Measurements from ENCODE around the gene CTIF. TPM values are rescaled to one million over a fixed set of nuclear protein-coding genes. Genes with fewer than 3 reads are reported as not detected.

Gene CTIF
- total RNA-seq, 1 donor: 86.4 TPM

DNA sequence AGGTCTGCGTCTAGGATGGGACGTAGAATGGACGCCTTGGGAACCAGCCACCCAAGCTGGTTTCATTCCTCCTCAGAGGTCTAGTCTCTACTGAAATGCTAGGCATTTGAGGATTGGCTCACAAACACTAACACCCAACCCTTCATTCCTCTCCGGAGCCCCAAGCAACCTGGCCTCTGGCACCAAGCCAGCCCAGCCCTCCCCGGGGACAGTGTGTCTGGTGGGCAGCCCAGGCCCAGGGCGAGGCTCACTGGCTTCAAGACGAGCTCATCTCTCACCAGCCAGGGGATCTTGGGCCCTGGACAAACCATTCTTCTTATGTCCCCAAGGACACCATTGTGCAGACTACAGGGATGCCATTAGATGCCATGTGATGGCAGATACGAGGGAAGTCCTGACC, 182.5 kb downstream of the CTIF start:
- no peak overlapping the region for H3K4me3 ChIP-seq (ENCODE audit: low read depth, low read length)
- TF ChIP-seq, protein P1, sequence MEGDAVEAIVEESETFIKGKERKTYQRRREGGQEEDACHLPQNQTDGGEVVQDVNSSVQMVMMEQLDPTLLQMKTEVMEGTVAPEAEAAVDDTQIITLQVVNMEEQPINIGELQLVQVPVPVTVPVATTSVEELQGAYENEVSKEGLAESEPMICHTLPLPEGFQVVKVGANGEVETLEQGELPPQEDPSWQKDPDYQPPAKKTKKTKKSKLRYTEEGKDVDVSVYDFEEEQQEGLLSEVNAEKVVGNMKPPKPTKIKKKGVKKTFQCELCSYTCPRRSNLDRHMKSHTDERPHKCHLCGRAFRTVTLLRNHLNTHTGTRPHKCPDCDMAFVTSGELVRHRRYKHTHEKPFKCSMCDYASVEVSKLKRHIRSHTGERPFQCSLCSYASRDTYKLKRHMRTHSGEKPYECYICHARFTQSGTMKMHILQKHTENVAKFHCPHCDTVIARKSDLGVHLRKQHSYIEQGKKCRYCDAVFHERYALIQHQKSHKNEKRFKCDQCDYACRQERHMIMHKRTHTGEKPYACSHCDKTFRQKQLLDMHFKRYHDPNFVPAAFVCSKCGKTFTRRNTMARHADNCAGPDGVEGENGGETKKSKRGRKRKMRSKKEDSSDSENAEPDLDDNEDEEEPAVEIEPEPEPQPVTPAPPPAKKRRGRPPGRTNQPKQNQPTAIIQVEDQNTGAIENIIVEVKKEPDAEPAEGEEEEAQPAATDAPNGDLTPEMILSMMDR (IDR thresholded peaks at IDR 0.05; ENCODE audit: insufficient read depth, low read depth, low read length): no peak
- no peak for DNase-seq (ENCODE audit: low read depth)

DNA sequence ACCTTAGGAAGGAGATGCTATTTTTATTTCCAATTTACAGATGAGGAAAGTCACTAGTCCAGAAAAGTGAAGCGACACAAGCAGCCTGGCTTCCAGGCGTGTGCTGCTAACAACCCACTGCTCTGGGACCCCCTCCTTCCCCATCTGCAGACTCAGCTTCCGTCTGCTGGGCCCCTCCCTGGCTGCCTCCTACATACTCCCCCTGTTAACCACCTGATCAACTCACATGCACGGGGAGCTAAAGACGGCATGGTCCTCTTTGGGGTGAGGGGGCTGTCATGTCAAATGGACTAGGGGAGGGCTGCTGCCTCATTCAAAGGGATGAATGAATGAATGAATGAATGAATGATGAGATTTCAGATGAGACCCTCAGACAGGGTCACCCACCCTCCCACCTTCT, 184.2 kb downstream of the CTIF start:
- TF ChIP-seq, protein P1 (IDR thresholded peaks at IDR 0.05; ENCODE audit: insufficient read depth, low read depth, low read length): no peak
- no peak for DNase-seq (ENCODE audit: low read depth)
- H3K4me3 ChIP-seq (ENCODE audit: low read depth, low read length): no peak overlapping the region

DNA sequence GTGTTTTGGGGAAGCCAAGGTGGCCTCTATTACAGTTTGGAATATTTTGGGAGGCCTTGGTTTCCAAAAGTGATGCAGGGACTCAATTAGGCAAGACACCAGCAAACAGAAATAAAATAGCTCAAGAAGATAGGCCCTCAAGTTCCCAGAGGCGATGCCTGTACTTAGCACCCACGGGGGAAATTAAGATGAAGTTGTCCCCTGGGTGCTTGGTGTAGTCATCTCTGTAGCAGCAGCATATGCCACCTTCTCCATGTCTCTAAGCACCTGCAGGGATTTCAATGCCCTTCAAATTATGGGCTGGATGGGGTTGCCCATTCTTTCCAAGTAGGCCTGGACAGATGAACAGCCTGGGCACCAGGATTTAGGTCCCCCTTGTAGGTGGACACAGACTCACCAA, 185.0 kb downstream of the CTIF start:
- no peak overlapping the region for H3K4me3 ChIP-seq (ENCODE audit: low read depth, low read length)
- DNase-seq (ENCODE audit: low read depth): no peak
- TF ChIP-seq, protein P1 (IDR thresholded peaks at IDR 0.05; ENCODE audit: insufficient read depth, low read depth, low read length): no peak

DNA sequence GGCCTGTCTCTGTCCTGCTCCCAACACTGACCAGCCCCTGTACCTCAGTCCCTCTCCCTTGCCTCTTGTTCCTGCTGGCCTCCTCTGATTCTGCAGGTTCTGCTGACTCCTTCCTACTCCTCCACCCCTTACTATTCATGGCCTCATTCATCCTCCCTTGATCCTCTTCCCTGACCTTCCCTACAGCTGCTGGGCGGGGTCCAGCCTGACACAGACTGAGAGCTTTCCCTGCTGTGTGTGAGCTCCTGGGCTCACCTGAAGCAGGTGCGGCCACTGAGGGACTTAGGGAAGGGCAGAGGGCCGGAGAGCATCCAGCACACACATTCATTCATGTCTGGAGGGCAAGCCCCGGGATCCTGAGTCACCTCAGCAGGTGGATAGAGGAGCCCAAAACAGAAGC, 185.6 kb downstream of the CTIF start:
- no peak for DNase-seq (ENCODE audit: low read depth)
- TF ChIP-seq, protein P1 (IDR thresholded peaks at IDR 0.05; ENCODE audit: insufficient read depth, low read depth, low read length): no peak
- no peak overlapping the region for H3K4me3 ChIP-seq (ENCODE audit: low read depth, low read length)

DNA sequence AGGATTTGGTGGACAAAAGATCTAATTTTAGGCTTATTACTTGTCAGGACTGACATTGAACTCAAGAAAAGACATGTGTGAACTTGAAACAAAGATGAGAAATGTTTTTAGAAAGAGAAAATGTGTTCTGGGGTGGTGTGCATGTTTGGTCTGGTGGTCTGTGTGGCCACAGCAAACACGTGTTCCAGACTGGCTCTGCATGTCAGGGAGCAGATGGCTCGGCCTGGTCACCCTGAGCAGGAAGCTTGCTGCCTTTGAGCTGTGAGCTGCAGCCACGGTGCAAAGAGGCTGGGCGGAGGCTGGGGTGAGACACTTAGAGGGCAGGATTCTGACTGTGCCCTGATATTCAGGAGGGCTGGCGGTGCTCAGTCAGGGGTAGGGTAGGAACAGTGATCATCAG, 186.1 kb downstream of the CTIF start:
- TF ChIP-seq, protein P1 (IDR thresholded peaks at IDR 0.05; ENCODE audit: insufficient read depth, low read depth, low read length): no peak
- no peak for DNase-seq (ENCODE audit: low read depth)
- H3K4me3 ChIP-seq (ENCODE audit: low read depth, low read length): no peak overlapping the region

DNA sequence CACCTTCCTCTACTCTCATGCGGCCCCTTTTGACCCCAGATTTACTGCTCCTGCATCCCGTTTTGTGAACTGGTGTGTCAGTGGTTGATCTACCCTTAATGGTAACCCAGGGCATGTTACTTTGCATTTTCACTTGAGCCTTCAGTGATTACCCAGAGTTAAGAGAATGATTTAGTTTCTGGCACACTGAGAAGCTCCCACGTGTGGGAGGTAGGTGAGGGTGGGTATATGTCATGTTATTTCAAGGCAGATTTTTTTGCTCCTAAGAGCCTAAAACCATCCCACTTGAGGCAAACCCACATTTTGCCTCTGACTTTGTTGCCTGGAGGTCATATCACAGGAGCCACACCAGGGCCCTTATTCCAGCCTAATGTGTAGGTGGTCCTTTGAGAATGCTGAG, 186.7 kb downstream of the CTIF start:
- TF ChIP-seq, protein P1 (IDR thresholded peaks at IDR 0.05; ENCODE audit: insufficient read depth, low read depth, low read length): no peak
- H3K4me3 ChIP-seq (ENCODE audit: low read depth, low read length): no peak overlapping the region
- DNase-seq (ENCODE audit: low read depth): no peak

DNA sequence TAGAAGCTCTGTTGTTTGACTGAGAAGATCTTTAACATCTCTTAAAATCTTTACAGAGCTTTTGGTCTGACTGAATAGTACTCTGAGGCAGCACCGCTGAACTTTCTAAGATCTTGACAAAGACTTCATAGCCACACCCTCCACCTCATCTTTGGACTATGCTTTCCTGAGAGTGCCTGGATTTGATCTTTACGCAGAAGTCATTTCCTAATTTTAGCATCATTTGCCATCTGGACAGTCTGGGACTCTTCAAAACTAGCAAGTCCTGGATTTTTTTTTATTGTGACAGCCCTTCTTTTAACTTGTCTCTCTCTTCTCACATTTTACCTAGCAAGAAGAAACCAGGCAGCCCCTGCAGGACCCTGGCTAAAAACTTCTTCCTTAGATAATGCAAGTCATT, 188.8 kb downstream of the CTIF start:
- no peak overlapping the region for H3K4me3 ChIP-seq (ENCODE audit: low read depth, low read length)
- DNase-seq (ENCODE audit: low read depth): peak; percentile 85
- TF ChIP-seq, protein P1 (IDR thresholded peaks at IDR 0.05; ENCODE audit: insufficient read depth, low read depth, low read length): no peak

Measured in fibroblast of villous mesenchyme (primary cell).